NCI-H1694 (cell line): ENCODE results near the gene GUCY1B1.

Source experiments
- DNase-seq: peaks from one replicate; lab custom pipeline; 2025; lab: John Stamatoyannopoulos, UW

The GUCY1B1 gene

GRCh38 chr4:155800685-155801343 lies 42.0 kb downstream of the GUCY1B1 start:
- DNase-seq: no peak

GRCh38 chr4:155802190-155802959 lies 43.6 kb downstream of the GUCY1B1 start:
- no peak for DNase-seq

GRCh38 chr4:155805016-155805415 lies 46.2 kb downstream of the GUCY1B1 start:
- DNase-seq: no peak

- DNase-seq: no peak
These were observed 48.2 kb downstream of the GUCY1B1 start for GRCh38 chr4:155807021-155807420.

- DNase-seq: peak; percentile 48
These were observed 51.0 kb downstream of the GUCY1B1 start for GRCh38 chr4:155809835-155810234.

GRCh38 chr4:155811083-155811482 lies 52.3 kb downstream of the GUCY1B1 start:
- no peak for DNase-seq

GRCh38 chr4:155818639-155819038 lies 59.8 kb downstream of the GUCY1B1 start:
- DNase-seq: no peak

- no peak for DNase-seq
These were observed 60.2 kb downstream of the GUCY1B1 start for GRCh38 chr4:155819066-155819465.

- no peak for DNase-seq
These were observed 62.2 kb downstream of the GUCY1B1 start for GRCh38 chr4:155820887-155821518.

- no peak for DNase-seq
These were observed 63.8 kb downstream of the GUCY1B1 start for GRCh38 chr4:155822572-155822971.

- DNase-seq: no peak
These were observed 69.8 kb downstream of the GUCY1B1 start for GRCh38 chr4:155828628-155829027.

- no peak for DNase-seq
These were observed 73.8 kb downstream of the GUCY1B1 start for GRCh38 chr4:155832664-155833063.

GRCh38 chr4:155837203-155837796 lies 78.5 kb downstream of the GUCY1B1 start:
- no peak for DNase-seq

GRCh38 chr4:155842080-155842479 lies 83.3 kb downstream of the GUCY1B1 start:
- DNase-seq: no peak

- no peak for DNase-seq
These were observed 88.1 kb downstream of the GUCY1B1 start for GRCh38 chr4:155846929-155847328.

GRCh38 chr4:155849042-155849441 lies 90.2 kb downstream of the GUCY1B1 start:
- DNase-seq: no peak

- DNase-seq: no peak
These were observed 94.4 kb downstream of the GUCY1B1 start for GRCh38 chr4:155853189-155853588.

GRCh38 chr4:155854582-155855226 lies 95.9 kb downstream of the GUCY1B1 start:
- no peak for DNase-seq

GRCh38 chr4:155855897-155856296 lies 97.1 kb downstream of the GUCY1B1 start:
- DNase-seq: no peak
